HepG2 (cell line): ENCODE data around the gene NEIL3. TPM values are rescaled to one million over a fixed set of nuclear protein-coding genes. Genes with fewer than 3 reads are reported as not detected.

ENCODE experiments used
- ATAC-seq: fragments of 200-7000 bp; cut with Tn5 transposase; 3 replicates; pipeline ENCODE4 v1.9.1; 2020; ENCODE audit warnings: mild to moderate bottlenecking, moderate library complexity
- BruUV-seq: library from RNA; stranded (reverse); fragments of 400-500 nt; replicated peaks from 2 replicates; lab custom pipeline; 2021; lab: Mats Ljungman, UMichigan
- CTCF ChIA-PET: fragments of 300-600 bp; formaldehyde crosslinking; extraction: SDS; loops from one replicate; lab custom pipeline; 2021; ENCODE audit warnings: low total read pairs, inconsistent platforms, low intra/inter-chr PET ratio; lab: Yijun Ruan, JAX
- POLR2A ChIA-PET: fragments of 350-600 bp; sonication (Branson Sonifier 250); formaldehyde crosslinking; loops from one replicate; lab custom pipeline; 2020; ENCODE audit warnings: antibody characterized with exemption, inconsistent platforms; lab: Yijun Ruan, JAX
- DNase-seq: peaks from one replicate; pipeline ENCODE4 v3.0.0-alpha.2; 2015; ENCODE audit warnings: low spot score
- FAIRE-seq: peaks from 3 replicates; lab custom pipeline; 2011; peaks lifted over from hg19 to GRCh38; lab: Jason Lieb, UNC
- H2AFZ ChIP-seq: one replicate; pipeline ENCODE4 v1.6.1; 2011; ENCODE audit warnings: low read length, inconsistent platforms
- H3K27ac ChIP-seq: fragments of 300-600 bp; 3 replicates; pipeline ENCODE4 v1.8.0; 2011; ENCODE audit warnings: mixed run types, mild to moderate bottlenecking, mixed read lengths, low read length, inconsistent platforms; ENCODE audit not compliant: insufficient read depth; ENCODE audit errors: extremely low read length
- H3K27me3 ChIP-seq, 2 experiments: fragments of 200-600 bp in 1 of 2; 2 replicates in 1 of 2; 3 replicates in 1 of 2; pipeline versions ENCODE4 v1.6.0 to v1.8.0; 2011; ENCODE audit warnings: low read length in 2 of 2, mild to moderate bottlenecking in 2 of 2, moderate library complexity in 2 of 2, inconsistent platforms in 1 of 2; ENCODE audit not compliant: insufficient read depth in 2 of 2, control insufficient read depth in 1 of 2
- H3K36me3 ChIP-seq, 2 experiments: fragments of 200-600 bp in 1 of 2; replicated peaks in 1 of 2; 2 replicates in 1 of 2; 3 replicates in 1 of 2; pipeline versions ENCODE4 v1.5.1 to v1.8.0; 2011; ENCODE audit warnings: low read length in 2 of 2, inconsistent platforms in 1 of 2; ENCODE audit not compliant: insufficient read depth in 2 of 2, control insufficient read depth in 1 of 2
- H3K4me1 ChIP-seq: 2 replicates; pipeline ENCODE4 v1.5.1; 2012; ENCODE audit warnings: low read length, inconsistent platforms; ENCODE audit not compliant: insufficient read depth
- H3K4me2 ChIP-seq: 2 replicates; pipeline ENCODE4 v1.6.0; 2011; ENCODE audit warnings: low read depth, low read length, inconsistent platforms
- H3K4me3 ChIP-seq, 3 experiments: fragments of 200-600 bp in 1 of 3; sonication (generic), shearing (Covaris generic) in 1 of 3; replicated peaks in 1 of 3; 2 replicates each; pipeline ENCODE4 v1.5.1; 2011 to 2016; ENCODE audit warnings: low read length in 3 of 3, inconsistent platforms in 2 of 3, low read depth in 2 of 3, mild to moderate bottlenecking in 2 of 3, control low read depth in 1 of 3, mixed read lengths in 1 of 3; ENCODE audit not compliant: insufficient read depth in 1 of 3
- H3K79me2 ChIP-seq: one replicate; pipeline ENCODE4 v1.6.1; 2011; ENCODE audit warnings: low read length, inconsistent platforms; ENCODE audit not compliant: insufficient read depth
- H3K9ac ChIP-seq: 2 replicates; pipeline ENCODE4 v1.6.0; 2011; ENCODE audit warnings: mild to moderate bottlenecking, low read depth, low read length, inconsistent platforms; ENCODE audit not compliant: insufficient read depth
- H3K9me3 ChIP-seq: 2 replicates; pipeline ENCODE4 v1.5.1; 2012; ENCODE audit warnings: mild to moderate bottlenecking, low read length
- H4K20me1 ChIP-seq: 2 replicates; pipeline ENCODE4 v1.6.0; 2011; ENCODE audit warnings: inconsistent platforms, mild to moderate bottlenecking, low read length, moderate library complexity; ENCODE audit not compliant: insufficient read depth
- BRD4 ChIP-seq: sonication (generic); formaldehyde crosslinking; IDR thresholded peaks from 2 replicates; pipeline ENCODE4 v1.4.0; 2020; ENCODE audit warnings: missing genetic modification reagents
- EEA1 ChIP-seq: sonication (generic); formaldehyde crosslinking; IDR thresholded peaks from 2 replicates; pipeline ENCODE4 v1.5.1; 2020; ENCODE audit warnings: mild to moderate bottlenecking, missing genetic modification reagents, borderline replicate concordance
- ETV5 ChIP-seq: IDR thresholded peaks from 2 replicates; pipeline ENCODE4 v1.6.1; 2018; ENCODE audit warnings: missing biosample characterization, missing genetic modification reagents, inconsistent platforms, borderline replicate concordance
- NFATC3 ChIP-seq: sonication (generic); formaldehyde crosslinking; IDR thresholded peaks from 2 replicates; pipeline ENCODE4 v1.5.1; 2020; ENCODE audit warnings: mild to moderate bottlenecking, missing genetic modification reagents
- RFX1 ChIP-seq: fragments of 450-650 bp; IDR thresholded peaks from 2 replicates; pipeline ENCODE4 v1.6.1; 2017
- SATB2 ChIP-seq: sonication (generic); formaldehyde crosslinking; IDR thresholded peaks from 2 replicates; pipeline ENCODE4 v1.5.0; 2020; ENCODE audit warnings: missing genetic modification reagents
- SIX4 ChIP-seq: sonication (generic); formaldehyde crosslinking; IDR thresholded peaks from 2 replicates; pipeline ENCODE4 v1.4.0; 2020; ENCODE audit warnings: missing genetic modification reagents
- SRSF9 ChIP-seq: fragments of 200-400 bp; formaldehyde crosslinking; IDR thresholded peaks from 2 replicates; pipeline ENCODE4 v1.6.1; 2018; ENCODE audit warnings: borderline replicate concordance, mild to moderate bottlenecking, low read depth, low read length; ENCODE audit not compliant: insufficient read depth, poor library complexity, severe bottlenecking
- ZNF33B ChIP-seq: sonication (generic); formaldehyde crosslinking; IDR thresholded peaks from 2 replicates; pipeline ENCODE4 v1.5.1; 2020; ENCODE audit warnings: mild to moderate bottlenecking, missing genetic modification reagents
- ZNF430 ChIP-seq: sonication (generic); formaldehyde crosslinking; IDR thresholded peaks from 2 replicates; pipeline ENCODE4 v1.9.0; 2021; ENCODE audit warnings: mild to moderate bottlenecking, missing genetic modification reagents
- ZNF431 ChIP-seq: sonication (generic); formaldehyde crosslinking; IDR thresholded peaks from 2 replicates; pipeline ENCODE4 v1.9.0; 2022; ENCODE audit warnings: missing genetic modification reagents, low read depth, mild to moderate bottlenecking, borderline replicate concordance
- WGBS: methylation state at CpG from one replicate; pipeline ENCODE4 v1.1.6; 2017; ENCODE audit warnings: low lambda C conversion rate; 5-methylcytosine and 5-hydroxymethylcytosine counted together
- in situ Hi-C: cut with HindIII; loops from 2 replicates; pipeline ENCODE4 v1.10.0; 2017; ENCODE audit warnings: low pct_unique_long_range_greater_than_20kb; ENCODE audit not compliant: extremely low pct_ligation_motif_present
- intact Hi-C: fragments of 100-400 bp; cut with micrococcal nuclease; formaldehyde crosslinking; loops from one replicate; pipeline ENCODE4 v1.10.0; 2022; ENCODE audit not compliant: unreplicated experiment
- polyA plus RNA-seq, 8 experiments: library from polyadenylated mRNA; depleted of rRNA in 3 of 8; stranded (reverse) in 7 of 8; unstranded in 1 of 8; fragments of >200 nt; fragmentation: Illumina TruSeq in 4 of 8; extraction: Trizol in 4 of 8; gene quantifications; 2 replicates each; pipeline versions ENCODE4 v1.2.1 to v1.2.3, GENCODE V29; 2011 to 2016; ENCODE audit warnings: low read depth in 4 of 8, missing spikeins in 1 of 8, mixed read lengths in 1 of 8; ENCODE audit not compliant: insufficient read depth in 1 of 8
- total RNA-seq, 5 experiments: library from RNA; depleted of rRNA; stranded (reverse); fragments of >200 nt; fragmentation: Illumina TruSeq; extraction: Trizol; gene quantifications; 2 replicates each; pipeline ENCODE4 v1.2.3, GENCODE V29; 2016; ENCODE audit warnings: low read depth in 1 of 5
- TF ChIP-seq, protein P1 (sequence below): sonication (generic); formaldehyde crosslinking; IDR thresholded peaks from 2 replicates; pipeline ENCODE4 v1.5.1; 2020; ENCODE audit warnings: mild to moderate bottlenecking, missing genetic modification reagents, moderate library complexity
- TF ChIP-seq, protein P2 (sequence below): sonication (generic); formaldehyde crosslinking; IDR thresholded peaks from 2 replicates; pipeline ENCODE4 v1.4.0; 2020; ENCODE audit warnings: missing genetic modification reagents
- TF ChIP-seq, protein P3 (sequence below): sonication (generic); formaldehyde crosslinking; IDR thresholded peaks from 2 replicates; pipeline ENCODE4 v1.4.0; 2020; ENCODE audit warnings: mild to moderate bottlenecking, missing genetic modification reagents

NEIL3 gene
- total and polyA plus RNA-seq, 2 of the 13 experiments (the other 11 are each of a cell fraction or from before 2014, with no cell fraction given), result 3.5 to 8.4 TPM

DNA sequence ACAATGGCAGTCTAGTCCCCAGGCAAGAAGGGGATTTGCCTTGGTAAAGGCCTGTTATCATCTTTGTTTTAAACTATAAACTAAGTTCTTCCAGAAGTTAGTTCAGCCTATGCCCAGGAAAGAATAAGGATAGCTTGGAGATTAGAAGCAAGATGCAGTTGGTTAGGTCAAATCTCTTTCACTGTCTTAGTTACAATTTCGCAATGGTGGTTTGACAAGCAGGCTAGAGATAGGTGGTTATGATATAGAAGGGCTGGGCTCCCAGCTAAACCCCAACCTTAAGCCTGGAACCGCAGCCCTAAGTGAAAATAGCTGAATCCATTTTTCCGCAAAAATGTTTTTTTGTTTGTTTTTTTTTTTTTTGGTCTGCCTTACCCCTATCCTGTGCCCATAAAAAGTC lies 41.8 kb upstream of the NEIL3 start (continued):
- TF ChIP-seq SIX4 (CRISPR knock-in tag) (no peak), ZNF430 (CRISPR knock-in tag) (no peak), RFX1 (no peak), ZNF33B (CRISPR knock-in tag) (no peak)

DNA sequence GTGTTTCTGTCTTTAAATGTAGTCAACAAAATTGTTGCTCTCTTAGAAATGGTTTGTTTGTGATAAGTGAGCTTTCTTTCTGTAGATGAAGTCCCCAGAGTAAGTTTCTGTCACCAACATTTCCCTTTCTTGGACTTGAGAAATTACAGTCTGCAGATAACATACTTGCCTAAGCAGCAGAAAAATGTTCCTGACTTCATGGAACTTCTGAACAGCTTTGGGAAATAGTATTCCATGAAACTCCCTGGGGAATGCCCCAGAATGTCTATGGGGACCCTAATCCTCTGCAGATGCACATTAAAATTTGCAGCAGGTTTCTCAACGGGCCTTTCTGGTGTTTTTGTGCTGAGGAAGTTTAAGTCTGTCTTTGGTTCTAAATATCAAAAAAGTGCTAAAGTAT lies 38.6 kb upstream of the NEIL3 start:
- Histone ChIP-seq H3K4me3 (no peak overlapping the region), H3K4me2 (no peak overlapping the region), H3K9ac (no peak overlapping the region), H4K20me1 (no peaks in the 10 kb centered on the region), H3K9me3 (no peaks in the 10 kb centered on the region), H2AFZ (no peak overlapping the region), H3K79me2 (no peaks in the 10 kb centered on the region), H3K27ac (no peak overlapping the region), H3K27me3 (no peaks in the 10 kb centered on the region), H3K36me3 (no peaks in the 10 kb centered on the region), H3K4me1 (peaks cover 3% of the 10 kb centered on the region; the same call in 1 of the 2 replicates)
- BruUV-seq, result no TSS peak
- intact Hi-C loops, result no loop called here
- ChIA-PET POLR2A (no interaction called here), CTCF (no interaction called here)
- ATAC-seq (no peak), DNase-seq (no peak), FAIRE-seq (no peak)
- WGBS, result 50% methylated on average over 1 of the region's 1 CpG
- no peak for TF ChIP-seq NFATC3 (CRISPR knock-in tag)
- TF ChIP-seq SATB2 (CRISPR knock-in tag), result no peak
- TF ChIP-seq ZNF431 (CRISPR knock-in tag), result no peak
- TF ChIP-seq ETV5, result no peak
- TF ChIP-seq, protein P1, sequence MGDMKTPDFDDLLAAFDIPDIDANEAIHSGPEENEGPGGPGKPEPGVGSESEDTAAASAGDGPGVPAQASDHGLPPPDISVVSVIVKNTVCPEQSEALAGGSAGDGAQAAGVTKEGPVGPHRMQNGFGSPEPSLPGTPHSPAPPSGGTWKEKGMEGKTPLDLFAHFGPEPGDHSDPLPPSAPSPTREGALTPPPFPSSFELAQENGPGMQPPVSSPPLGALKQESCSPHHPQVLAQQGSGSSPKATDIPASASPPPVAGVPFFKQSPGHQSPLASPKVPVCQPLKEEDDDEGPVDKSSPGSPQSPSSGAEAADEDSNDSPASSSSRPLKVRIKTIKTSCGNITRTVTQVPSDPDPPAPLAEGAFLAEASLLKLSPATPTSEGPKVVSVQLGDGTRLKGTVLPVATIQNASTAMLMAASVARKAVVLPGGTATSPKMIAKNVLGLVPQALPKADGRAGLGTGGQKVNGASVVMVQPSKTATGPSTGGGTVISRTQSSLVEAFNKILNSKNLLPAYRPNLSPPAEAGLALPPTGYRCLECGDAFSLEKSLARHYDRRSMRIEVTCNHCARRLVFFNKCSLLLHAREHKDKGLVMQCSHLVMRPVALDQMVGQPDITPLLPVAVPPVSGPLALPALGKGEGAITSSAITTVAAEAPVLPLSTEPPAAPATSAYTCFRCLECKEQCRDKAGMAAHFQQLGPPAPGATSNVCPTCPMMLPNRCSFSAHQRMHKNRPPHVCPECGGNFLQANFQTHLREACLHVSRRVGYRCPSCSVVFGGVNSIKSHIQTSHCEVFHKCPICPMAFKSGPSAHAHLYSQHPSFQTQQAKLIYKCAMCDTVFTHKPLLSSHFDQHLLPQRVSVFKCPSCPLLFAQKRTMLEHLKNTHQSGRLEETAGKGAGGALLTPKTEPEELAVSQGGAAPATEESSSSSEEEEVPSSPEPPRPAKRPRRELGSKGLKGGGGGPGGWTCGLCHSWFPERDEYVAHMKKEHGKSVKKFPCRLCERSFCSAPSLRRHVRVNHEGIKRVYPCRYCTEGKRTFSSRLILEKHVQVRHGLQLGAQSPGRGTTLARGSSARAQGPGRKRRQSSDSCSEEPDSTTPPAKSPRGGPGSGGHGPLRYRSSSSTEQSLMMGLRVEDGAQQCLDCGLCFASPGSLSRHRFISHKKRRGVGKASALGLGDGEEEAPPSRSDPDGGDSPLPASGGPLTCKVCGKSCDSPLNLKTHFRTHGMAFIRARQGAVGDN (CRISPR knock-in tag), result no peak
- TF ChIP-seq BRD4 (CRISPR knock-in tag), result no peak
- TF ChIP-seq, protein P2, sequence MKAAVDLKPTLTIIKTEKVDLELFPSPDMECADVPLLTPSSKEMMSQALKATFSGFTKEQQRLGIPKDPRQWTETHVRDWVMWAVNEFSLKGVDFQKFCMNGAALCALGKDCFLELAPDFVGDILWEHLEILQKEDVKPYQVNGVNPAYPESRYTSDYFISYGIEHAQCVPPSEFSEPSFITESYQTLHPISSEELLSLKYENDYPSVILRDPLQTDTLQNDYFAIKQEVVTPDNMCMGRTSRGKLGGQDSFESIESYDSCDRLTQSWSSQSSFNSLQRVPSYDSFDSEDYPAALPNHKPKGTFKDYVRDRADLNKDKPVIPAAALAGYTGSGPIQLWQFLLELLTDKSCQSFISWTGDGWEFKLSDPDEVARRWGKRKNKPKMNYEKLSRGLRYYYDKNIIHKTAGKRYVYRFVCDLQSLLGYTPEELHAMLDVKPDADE (CRISPR knock-in tag), result no peak
- TF ChIP-seq SRSF9, result no peak
- no peak for TF ChIP-seq EEA1 (CRISPR knock-in tag)
- TF ChIP-seq, protein P3, sequence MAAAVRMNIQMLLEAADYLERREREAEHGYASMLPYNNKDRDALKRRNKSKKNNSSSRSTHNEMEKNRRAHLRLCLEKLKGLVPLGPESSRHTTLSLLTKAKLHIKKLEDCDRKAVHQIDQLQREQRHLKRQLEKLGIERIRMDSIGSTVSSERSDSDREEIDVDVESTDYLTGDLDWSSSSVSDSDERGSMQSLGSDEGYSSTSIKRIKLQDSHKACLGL, result no peak
- in situ Hi-C loops, result no loop called here
